H1 (cell line): ENCODE data around the gene SLC27A6. TPM values are rescaled to one million over a fixed set of nuclear protein-coding genes. Genes with fewer than 3 reads are reported as not detected.

Experiments used
- CTCF ChIA-PET: fragments of 300-600 bp; sonication (Branson Sonifier 250); formaldehyde crosslinking; loops from one replicate; lab custom pipeline; 2021; ENCODE audit not compliant: partially characterized antibody; lab: Charles Lee
- POLR2A ChIA-PET: fragments of 300-600 bp; sonication (Branson Sonifier 250); formaldehyde crosslinking; loops from one replicate; lab custom pipeline; 2021; ENCODE audit warnings: inconsistent platforms; ENCODE audit not compliant: partially characterized antibody; lab: Charles Lee
- DNase-seq, 2 experiments: peaks; one replicate each; pipeline versions ENCODE4 v3.0.0 to v3.0.0-alpha.2; 2010 to 2022; ENCODE audit warnings: low spot score in 2 of 2, low read depth in 1 of 2, mixed read lengths in 1 of 2
- FAIRE-seq: peaks from 2 replicates; lab custom pipeline; 2011; peaks lifted over from hg19 to GRCh38; lab: Jason Lieb, UNC
- H2AFZ ChIP-seq: 2 replicates; pipeline ENCODE4 v1.8.1; 2012; ENCODE audit warnings: low read length, inconsistent platforms
- H2AK5ac ChIP-seq: 2 replicates; pipeline ENCODE4 v1.6.1; 2013; ENCODE audit warnings: low read depth, low read length
- H2BK120ac ChIP-seq: replicated peaks from 2 replicates; pipeline ENCODE3; 2013; ENCODE audit warnings: low read depth, low read length, inconsistent platforms
- H2BK12ac ChIP-seq: 2 replicates; pipeline ENCODE4 v1.6.1; 2013; ENCODE audit warnings: low read depth, low read length
- H2BK15ac ChIP-seq: 2 replicates; pipeline ENCODE4 v1.6.1; 2013; ENCODE audit warnings: low read length
- H2BK20ac ChIP-seq: 2 replicates; pipeline ENCODE4 v1.6.1; 2013; ENCODE audit warnings: low read length
- H2BK5ac ChIP-seq: 2 replicates; pipeline ENCODE4 v1.6.1; 2013; ENCODE audit warnings: low read depth, low read length
- H3K14ac ChIP-seq: 2 replicates; pipeline ENCODE4 v1.6.1; 2013; ENCODE audit warnings: inconsistent platforms; ENCODE audit not compliant: insufficient read length
- H3K18ac ChIP-seq: 2 replicates; pipeline ENCODE4 v1.6.1; 2013; ENCODE audit warnings: low read length; ENCODE audit errors: extremely low read depth
- H3K23ac ChIP-seq: 2 replicates; pipeline ENCODE4 v1.6.1; 2013; ENCODE audit warnings: inconsistent platforms; ENCODE audit not compliant: insufficient read length
- H3K23me2 ChIP-seq: 2 replicates; pipeline ENCODE4 v1.6.1; 2013; ENCODE audit warnings: low read depth, low read length
- H3K27ac ChIP-seq: 2 replicates; pipeline ENCODE4 v1.6.1; 2011; ENCODE audit warnings: low read depth, low read length, inconsistent platforms
- H3K27me3 ChIP-seq, 4 experiments: replicated peaks in 1 of 4; 1 replicate in 1 of 4; 2 replicates in 3 of 4; pipeline versions ENCODE4 v1.6.1 to v1.8.1; 2011 to 2013; ENCODE audit warnings: low read length in 3 of 4, mild to moderate bottlenecking in 3 of 4, inconsistent platforms in 2 of 4, mixed read lengths in 2 of 4, moderate library complexity in 1 of 4; ENCODE audit not compliant: control insufficient read depth in 3 of 4, insufficient read depth in 3 of 4; ENCODE audit errors: extremely low read depth in 1 of 4
- H3K36me3 ChIP-seq, 4 experiments: 2 replicates each; pipeline versions ENCODE4 v1.6.1 to v1.8.1; 2011 to 2013; ENCODE audit warnings: mild to moderate bottlenecking in 4 of 4, low read length in 3 of 4, moderate library complexity in 2 of 4, control low read depth in 1 of 4, inconsistent platforms in 1 of 4; ENCODE audit not compliant: insufficient read depth in 4 of 4, control insufficient read depth in 2 of 4
- H3K4ac ChIP-seq: replicated peaks from 2 replicates; pipeline ENCODE3; 2013; ENCODE audit warnings: low read length, low read depth, mixed read lengths, inconsistent platforms; ENCODE audit not compliant: insufficient read length
- H3K4me1 ChIP-seq, 4 experiments: replicated peaks in 1 of 4; 1 replicate in 1 of 4; 2 replicates in 3 of 4; pipeline versions ENCODE4 v1.6.1 to v1.8.1; 2011 to 2013; ENCODE audit warnings: low read length in 3 of 4, inconsistent platforms in 2 of 4, mixed read lengths in 1 of 4; ENCODE audit not compliant: insufficient read depth in 4 of 4, control insufficient read depth in 3 of 4
- H3K4me2 ChIP-seq, 2 experiments: 2 replicates each; pipeline versions ENCODE4 v1.6.1 to v1.8.1; 2011 to 2013; ENCODE audit warnings: low read depth in 2 of 2, low read length in 2 of 2, control low read depth in 1 of 2, inconsistent platforms in 1 of 2, mild to moderate bottlenecking in 1 of 2; ENCODE audit not compliant: insufficient read depth in 1 of 2
- H3K4me3 ChIP-seq, 4 experiments: fragments of 200-600, 300-600 bp in 1 of 4; sonication (generic), shearing (Covaris generic), sonication (Bioruptor Twin) in 1 of 4; 2 replicates each; pipeline versions ENCODE4 v1.5.1 to v1.8.1; 2011 to 2016; ENCODE audit warnings: low read length in 4 of 4, low read depth in 3 of 4, control low read depth in 2 of 4, inconsistent platforms in 2 of 4, mild to moderate bottlenecking in 2 of 4, mixed read lengths in 1 of 4, moderate library complexity in 1 of 4; ENCODE audit not compliant: insufficient read depth in 2 of 4; ENCODE audit errors: extremely low read depth in 1 of 4
- H3K56ac ChIP-seq: replicated peaks from 2 replicates; pipeline ENCODE3; 2013; ENCODE audit warnings: low read depth, mild to moderate bottlenecking, mixed read lengths, low read length, inconsistent platforms; ENCODE audit not compliant: insufficient read length
- H3K79me1 ChIP-seq: 2 replicates; pipeline ENCODE4 v1.6.1; 2013; ENCODE audit warnings: low read depth, low read length, control low read depth
- H3K79me2 ChIP-seq, 2 experiments: 2 replicates each; pipeline versions ENCODE4 v1.6.1 to v1.8.1; 2012 to 2013; ENCODE audit warnings: low read length in 2 of 2, mild to moderate bottlenecking in 2 of 2, inconsistent platforms in 1 of 2; ENCODE audit not compliant: insufficient read depth in 2 of 2, control insufficient read depth in 1 of 2
- H3K9ac ChIP-seq, 4 experiments: replicated peaks in 1 of 4; 1 replicate in 1 of 4; 2 replicates in 3 of 4; pipeline versions ENCODE4 v1.6.1 to v1.8.1; 2011 to 2013; ENCODE audit warnings: low read depth in 3 of 4, low read length in 3 of 4, control low read depth in 2 of 4, mild to moderate bottlenecking in 2 of 4, moderate library complexity in 2 of 4, inconsistent platforms in 1 of 4; ENCODE audit errors: extremely low read depth in 1 of 4
- H3K9me3 ChIP-seq, 2 experiments: 2 replicates each; pipeline versions ENCODE4 v1.6.1 to v1.8.1; 2012 to 2013; ENCODE audit warnings: mild to moderate bottlenecking in 2 of 2, moderate library complexity in 2 of 2, control low read depth in 1 of 2, inconsistent platforms in 1 of 2, low read depth in 1 of 2, low read length in 1 of 2, mixed read lengths in 1 of 2; ENCODE audit not compliant: insufficient read depth in 2 of 2
- H4K20me1 ChIP-seq, 2 experiments: replicated peaks in 1 of 2; 2 replicates each; pipeline versions ENCODE3 to v1.8.1; 2011 to 2013; ENCODE audit warnings: inconsistent platforms in 2 of 2, low read length in 2 of 2, mild to moderate bottlenecking in 1 of 2; ENCODE audit not compliant: insufficient read depth in 2 of 2, control insufficient read depth in 1 of 2
- H4K5ac ChIP-seq: 2 replicates; pipeline ENCODE4 v1.6.1; 2013; ENCODE audit warnings: low read length, low read depth, mixed read lengths, inconsistent platforms; ENCODE audit not compliant: insufficient read length
- H4K8ac ChIP-seq: 2 replicates; pipeline ENCODE4 v1.8.0; 2013; ENCODE audit warnings: mild to moderate bottlenecking, moderate library complexity, low read length, inconsistent platforms; ENCODE audit not compliant: insufficient read depth; ENCODE audit errors: extremely low read depth
- H4K91ac ChIP-seq: replicated peaks from 2 replicates; pipeline ENCODE3; 2013; ENCODE audit warnings: low read length, mixed read lengths, inconsistent platforms; ENCODE audit not compliant: insufficient read length
- BACH1 ChIP-seq: IDR thresholded peaks from 2 replicates; pipeline ENCODE4 v1.6.1; 2012; ENCODE audit warnings: low read length, improper control_type of control experiment
- CEBPB ChIP-seq: IDR thresholded peaks from 2 replicates; pipeline ENCODE4 v1.6.1; 2012; ENCODE audit warnings: low read depth, low read length
- SIX5 ChIP-seq: IDR thresholded peaks from 2 replicates; pipeline ENCODE4 v1.6.1; 2011; ENCODE audit warnings: mild to moderate bottlenecking, low read depth, low read length
- TBP ChIP-seq: IDR thresholded peaks from 2 replicates; pipeline ENCODE4 v1.6.1; 2011; ENCODE audit warnings: low read depth, low read length, improper control_type of control experiment
- WGBS, 2 experiments: shearing (Covaris generic) in 1 of 2; methylation state at CpG; one replicate each; pipeline versions ENCODE4 v1.1.6 to v1.1.7; 2013 to 2015; ENCODE audit warnings: low lambda C conversion rate in 2 of 2, mixed read lengths in 2 of 2, inconsistent platforms in 1 of 2, low coverage in 1 of 2, missing lambda C conversion rate in 1 of 2; ENCODE audit not compliant: insufficient replicate concordance in 2 of 2, insufficient coverage in 1 of 2, insufficient read length in 1 of 2; ENCODE audit errors: extremely low coverage in 1 of 2, missing lambda C conversion rate in 1 of 2; 5-methylcytosine and 5-hydroxymethylcytosine counted together
- polyA plus RNA-seq, 7 experiments: library from polyadenylated mRNA; depleted of rRNA in 3 of 7; stranded (reverse) in 5 of 7; unstranded in 2 of 7; fragments of >200 nt in 5 of 7; fragments of 200-250 nt in 2 of 7; gene quantifications; 1 replicate in 5 of 7; 2 replicates in 1 of 7; 4 replicates in 1 of 7; pipeline versions ENCODE4 v1.2.1 to v1.2.3, GENCODE V29; 2011 to 2013; ENCODE audit warnings: missing spikeins in 2 of 7, mixed read lengths in 2 of 7
- total RNA-seq: library from RNA; stranded (reverse); fragmentation: NEBNext Ultra II Directional; extraction: Animal tissue kit (Norgen Biotek cat#: 25700); gene quantifications from 2 replicates; pipeline ENCODE4 v1.2.1, GENCODE V29; 2021

Gene SLC27A6
- total and polyA plus RNA-seq, 2 of the 8 experiments (the other 6 are each of a cell fraction or from before 2014, with no cell fraction given): 4.0 to 4.7 TPM

GRCh38 chr5:129078660-129079059 is 113.4 kb downstream of the SLC27A6 start:
- H2BK5ac ChIP-seq: no peak overlapping the region
- no peak overlapping the region for H2BK120ac ChIP-seq
- no peak overlapping the region for H3K23ac ChIP-seq
- no peak overlapping the region for H3K4me3 ChIP-seq
- no peak overlapping the region for H2BK12ac ChIP-seq
- no peaks in the 10 kb centered on the region for H3K27me3 ChIP-seq
- H3K79me2 ChIP-seq: no peaks in the 10 kb centered on the region
- H2BK15ac ChIP-seq: no peak overlapping the region
- H3K27ac ChIP-seq: no peak overlapping the region
- no peaks in the 10 kb centered on the region for H3K36me3 ChIP-seq
- WGBS, 2 experiments: 87% methylated on average over 3 of the region's 3 CpGs; no CpG with 5 or more reads in 1 of the 2 experiments
- no peak overlapping the region for H3K9ac ChIP-seq
- no peaks in the 10 kb centered on the region for H3K9me3 ChIP-seq
- H4K91ac ChIP-seq: no peak overlapping the region
- H2AFZ ChIP-seq: no peak overlapping the region
- no peak overlapping the region for H3K14ac ChIP-seq
- H3K23me2 ChIP-seq: no peaks in the 10 kb centered on the region
- H3K18ac ChIP-seq: no peak overlapping the region
- no peak overlapping the region for H2BK20ac ChIP-seq
- H3K79me1 ChIP-seq: no peaks in the 10 kb centered on the region
- H4K20me1 ChIP-seq: no peaks in the 10 kb centered on the region
- H3K56ac ChIP-seq: no peak overlapping the region
- TF ChIP-seq BACH1 (no peak), CEBPB (no peak), SIX5 (no peak), TBP (no peak)
- H3K4ac ChIP-seq: no peak overlapping the region
- POLR2A ChIA-PET: no interaction called here
- no peak overlapping the region for H3K4me2 ChIP-seq
- no peaks in the 10 kb centered on the region for H3K4me1 ChIP-seq
- H4K5ac ChIP-seq: no peak overlapping the region
- CTCF ChIA-PET: no interaction called here
- no peak overlapping the region for H2AK5ac ChIP-seq
- H4K8ac ChIP-seq: no peak overlapping the region
- DNase-seq: no peak
- FAIRE-seq: no peak
